Skeletal muscle tissue (tissue), 4 donors: ENCODE results near the gene ZDHHC17. TPM values are rescaled to one million over a fixed set of nuclear protein-coding genes. Genes with fewer than 3 reads are reported as not detected.

Experiments
- H3K27ac ChIP-seq: one replicate; pipeline ENCODE4 v1.7.0; 2013; ENCODE audit warnings: mild to moderate bottlenecking, low read depth, low read length, inconsistent platforms
- H3K27me3 ChIP-seq, 3 donors: one replicate each; pipeline ENCODE4 v1.7.0; 2013; ENCODE audit warnings: low read length in 3 of 3; ENCODE audit not compliant: control insufficient read depth in 3 of 3, insufficient read depth in 3 of 3
- H3K36me3 ChIP-seq, 3 donors: one replicate each; pipeline ENCODE4 v1.7.0; 2013; ENCODE audit warnings: low read length in 3 of 3; ENCODE audit not compliant: control insufficient read depth in 3 of 3, insufficient read depth in 3 of 3
- H3K4me1 ChIP-seq, 3 donors: one replicate each; pipeline ENCODE4 v1.7.0; 2013; ENCODE audit warnings: low read length in 3 of 3, mild to moderate bottlenecking in 3 of 3; ENCODE audit not compliant: control insufficient read depth in 3 of 3, insufficient read depth in 3 of 3
- H3K4me3 ChIP-seq, 3 donors: one replicate each; pipeline ENCODE4 v1.7.0; 2013; ENCODE audit warnings: low read length in 3 of 3
- H3K9ac ChIP-seq, 3 donors: one replicate each; pipeline ENCODE4 v1.7.0; 2013; ENCODE audit warnings: low read length in 3 of 3, mild to moderate bottlenecking in 3 of 3, moderate library complexity in 2 of 3, low read depth in 1 of 3
- H3K9me3 ChIP-seq, 3 donors: one replicate each; pipeline ENCODE4 v1.7.0; 2013; ENCODE audit warnings: low read length in 3 of 3; ENCODE audit not compliant: control insufficient read depth in 3 of 3
- total RNA-seq: library from RNA; depleted of rRNA; stranded (reverse); fragments of >200 nt; gene quantifications from one replicate; pipeline ENCODE4 v1.2.3, GENCODE V29; 2014
- donor health status: Osteomylitis.

ZDHHC17 gene
- total RNA-seq, 1 donor from 2014 or later, result 123 TPM

GRCh38 chr12:76738824-76739579 is 24.9 kb upstream of the ZDHHC17 start:
- Histone ChIP-seq H3K27ac (no peak overlapping the region), H3K9ac (no peak overlapping the region), H3K9me3 (no peaks in the 10 kb centered on the region), H3K36me3 (no peaks in the 10 kb centered on the region), H3K4me1 (no peaks in the 10 kb centered on the region), H3K4me3 (no peak overlapping the region), H3K27me3 (no peaks in the 10 kb centered on the region)

- no peaks in the 10 kb centered on the region for H3K4me1 ChIP-seq
- H3K4me3 ChIP-seq, result no peak overlapping the region
- no peaks in the 10 kb centered on the region for H3K27me3 ChIP-seq
- no peak overlapping the region for H3K27ac ChIP-seq
- H3K36me3 ChIP-seq, result no peaks in the 10 kb centered on the region
- no peak overlapping the region for H3K9ac ChIP-seq
- H3K9me3 ChIP-seq, result no peaks in the 10 kb centered on the region
Measured at GRCh38 chr12:76739896-76740295, 24.0 kb upstream of the ZDHHC17 start.

DNA sequence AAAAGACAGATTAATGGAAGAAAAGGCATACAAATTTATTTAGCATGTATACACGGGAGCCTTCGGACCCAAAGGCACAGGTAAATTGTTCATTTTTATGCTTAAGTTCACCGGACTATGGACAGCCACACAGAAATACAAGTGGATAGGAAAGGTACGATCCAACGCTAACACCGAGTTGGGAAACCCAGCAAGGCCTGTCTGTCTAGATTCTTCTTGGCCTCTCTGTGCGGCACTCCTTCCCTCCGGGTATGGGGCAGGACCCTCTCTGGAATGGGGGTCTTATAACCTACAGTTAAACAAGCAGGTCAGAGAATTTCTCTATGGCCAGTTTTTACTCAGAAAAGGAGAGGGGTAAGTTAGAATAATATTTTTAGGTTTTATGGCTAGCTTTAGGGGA is 23.4 kb upstream of the ZDHHC17 start:
- H3K4me1 ChIP-seq, result no peaks in the 10 kb centered on the region
- no peaks in the 10 kb centered on the region for H3K9me3 ChIP-seq
- H3K27ac ChIP-seq, result no peak overlapping the region
- no peak overlapping the region for H3K4me3 ChIP-seq
- no peaks in the 10 kb centered on the region for H3K36me3 ChIP-seq
- H3K9ac ChIP-seq, result no peak overlapping the region
- H3K27me3 ChIP-seq, result no peaks in the 10 kb centered on the region

- no peak overlapping the region for H3K27ac ChIP-seq
- no peaks in the 10 kb centered on the region for H3K4me1 ChIP-seq
- H3K4me3 ChIP-seq, result no peak overlapping the region
- H3K9me3 ChIP-seq, result no peaks in the 10 kb centered on the region
- no peaks in the 10 kb centered on the region for H3K36me3 ChIP-seq
- H3K27me3 ChIP-seq, result no peaks in the 10 kb centered on the region
- H3K9ac ChIP-seq, result no peak overlapping the region
Measured at GRCh38 chr12:76745343-76745742, 18.6 kb upstream of the ZDHHC17 start.

GRCh38 chr12:76746516-76746915 is 17.4 kb upstream of the ZDHHC17 start:
- no peak overlapping the region for H3K27ac ChIP-seq
- no peaks in the 10 kb centered on the region for H3K4me1 ChIP-seq
- no peaks in the 10 kb centered on the region for H3K9me3 ChIP-seq
- no peak overlapping the region for H3K4me3 ChIP-seq
- H3K36me3 ChIP-seq, result no peaks in the 10 kb centered on the region
- H3K27me3 ChIP-seq, result no peaks in the 10 kb centered on the region
- no peak overlapping the region for H3K9ac ChIP-seq

GRCh38 chr12:76747245-76747644 is 16.7 kb upstream of the ZDHHC17 start:
- H3K4me1 ChIP-seq, result no peaks in the 10 kb centered on the region
- H3K4me3 ChIP-seq, result no peak overlapping the region
- H3K27ac ChIP-seq, result no peak overlapping the region
- H3K9ac ChIP-seq, result no peak overlapping the region
- no peaks in the 10 kb centered on the region for H3K36me3 ChIP-seq
- H3K27me3 ChIP-seq, result no peaks in the 10 kb centered on the region
- no peaks in the 10 kb centered on the region for H3K9me3 ChIP-seq

- Histone ChIP-seq H3K9me3 (no peaks in the 10 kb centered on the region), H3K4me1 (no peaks in the 10 kb centered on the region), H3K27me3 (no peaks in the 10 kb centered on the region), H3K36me3 (no peaks in the 10 kb centered on the region), H3K27ac (no peak overlapping the region), H3K9ac (no peak overlapping the region), H3K4me3 (no peak overlapping the region)
Measured at GRCh38 chr12:76755829-76756379, 8.0 kb upstream of the ZDHHC17 start.

GRCh38 chr12:76757694-76758093 is 6.2 kb upstream of the ZDHHC17 start:
- no peak overlapping the region for H3K27ac ChIP-seq
- H3K9ac ChIP-seq, result no peak overlapping the region
- H3K4me1 ChIP-seq, result peaks cover 0 to under 1% (median 0%) of the 10 kb centered on the region in 3 donors
- H3K36me3 ChIP-seq, result no peaks in the 10 kb centered on the region
- H3K4me3 ChIP-seq, result no peak overlapping the region
- H3K9me3 ChIP-seq, result no peaks in the 10 kb centered on the region
- H3K27me3 ChIP-seq, result no peaks in the 10 kb centered on the region

- H3K4me3 ChIP-seq, result peak overlapping the region in 1 of 3 donors; percentile 13
- no peaks in the 10 kb centered on the region for H3K36me3 ChIP-seq
- H3K9ac ChIP-seq, result peak overlapping the region in 1 of 3 donors; percentile 98
- H3K9me3 ChIP-seq, result no peaks in the 10 kb centered on the region
- no peaks in the 10 kb centered on the region for H3K27me3 ChIP-seq
- H3K27ac ChIP-seq, result peak overlapping the region; percentile 98
- peaks cover 8 to 23% (median 13%) of the 10 kb centered on the region in 3 donors for H3K4me1 ChIP-seq
Measured at GRCh38 chr12:76762601-76762980, 1.3 kb upstream of the ZDHHC17 start.

DNA sequence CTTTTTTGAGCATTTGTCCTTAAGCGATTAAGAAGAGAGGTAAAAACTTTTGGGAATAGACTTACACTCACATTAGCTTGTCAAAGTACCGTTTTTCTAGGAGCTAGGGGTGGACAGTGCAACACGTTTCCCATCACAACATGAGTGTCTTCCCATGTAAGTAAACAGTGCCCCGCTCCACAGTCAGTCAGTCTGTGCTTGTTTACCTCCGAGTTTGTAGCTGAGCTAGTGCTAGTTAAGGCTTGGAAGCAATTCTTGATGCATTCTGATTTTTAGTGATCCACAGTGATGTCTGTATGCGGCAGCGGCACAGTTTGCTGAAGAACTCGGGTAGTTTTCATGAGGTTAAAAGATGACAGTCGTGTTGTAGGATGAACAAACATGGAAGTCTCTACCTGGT is 941 bp downstream of the ZDHHC17 start:
- Histone ChIP-seq H3K4me3 (peak overlapping the region; percentile 93 to 99 (median 97)), H3K4me1 (peaks cover 12 to 28% (median 16%) of the 10 kb centered on the region in 3 donors), H3K9me3 (no peaks in the 10 kb centered on the region), H3K9ac (peak overlapping the region; percentile 96 to 98 (median 98)), H3K36me3 (no peaks in the 10 kb centered on the region), H3K27ac (peak overlapping the region; percentile 98), H3K27me3 (no peaks in the 10 kb centered on the region)
